H9 (cell line): ENCODE data around the gene ETFB. TPM values are rescaled to one million over a fixed set of nuclear protein-coding genes. Genes with fewer than 3 reads are reported as not detected.

Source experiments
- DNase-seq: peaks from one replicate; pipeline ENCODE4 v3.0.0-alpha.2; 2017
- H2AFZ ChIP-seq: one replicate; pipeline ENCODE4 v1.6.1; 2013; ENCODE audit warnings: mild to moderate bottlenecking, low read length, control low read depth, moderate library complexity
- H2AK5ac ChIP-seq: 2 replicates; pipeline ENCODE4 v1.6.1; 2013; ENCODE audit warnings: low read length, control low read depth, mixed read lengths; ENCODE audit not compliant: insufficient read length
- H2BK120ac ChIP-seq: one replicate; pipeline ENCODE4 v1.6.1; 2013; ENCODE audit warnings: low read depth, mild to moderate bottlenecking, low read length, control low read depth, inconsistent platforms; ENCODE audit not compliant: poor library complexity, severe bottlenecking
- H2BK12ac ChIP-seq: 2 replicates; pipeline ENCODE4 v1.6.1; 2013; ENCODE audit warnings: low read length, control low read depth, mixed read lengths, low read depth; ENCODE audit not compliant: insufficient read length
- H2BK15ac ChIP-seq: 2 replicates; pipeline ENCODE4 v1.6.1; 2013; ENCODE audit warnings: low read depth, low read length, control low read depth
- H2BK20ac ChIP-seq: one replicate; pipeline ENCODE4 v1.6.1; 2013; ENCODE audit warnings: low read depth, mild to moderate bottlenecking, low read length, control low read depth, inconsistent platforms; ENCODE audit not compliant: poor library complexity, severe bottlenecking
- H2BK5ac ChIP-seq: 2 replicates; pipeline ENCODE4 v1.6.1; 2013; ENCODE audit warnings: low read length, control low read depth, mixed read lengths; ENCODE audit not compliant: insufficient read length
- H3K14ac ChIP-seq: 2 replicates; pipeline ENCODE4 v1.6.1; 2013; ENCODE audit warnings: low read length, control low read depth; ENCODE audit not compliant: insufficient read depth
- H3K18ac ChIP-seq: 2 replicates; pipeline ENCODE4 v1.6.1; 2013; ENCODE audit warnings: low read depth, mild to moderate bottlenecking, mixed read lengths, low read length, control low read depth; ENCODE audit not compliant: insufficient read length
- H3K23ac ChIP-seq: 2 replicates; pipeline ENCODE4 v1.6.1; 2013; ENCODE audit warnings: low read length, control low read depth, mixed read lengths, low read depth; ENCODE audit not compliant: insufficient read length
- H3K23me2 ChIP-seq: 2 replicates; pipeline ENCODE4 v1.6.1; 2013; ENCODE audit warnings: low read depth, mild to moderate bottlenecking, mixed read lengths, low read length, control low read depth; ENCODE audit not compliant: insufficient read length, poor library complexity, severe bottlenecking
- H3K27ac ChIP-seq: 2 replicates; pipeline ENCODE4 v1.5.1; 2013; ENCODE audit warnings: low read length, control low read depth, mixed read lengths, low read depth; ENCODE audit not compliant: insufficient read length
- H3K27me3 ChIP-seq: 2 replicates; pipeline ENCODE4 v1.6.1; 2013; ENCODE audit warnings: low read length, control low read depth, inconsistent platforms; ENCODE audit not compliant: insufficient read depth
- H3K4ac ChIP-seq: 2 replicates; pipeline ENCODE4 v1.6.1; 2013; ENCODE audit warnings: low read depth, mild to moderate bottlenecking, control low read depth, inconsistent platforms, low read length, moderate library complexity
- H3K4me1 ChIP-seq: 2 replicates; pipeline ENCODE4 v1.6.1; 2013; ENCODE audit warnings: low read length, control low read depth, inconsistent platforms; ENCODE audit not compliant: insufficient read depth
- H3K4me2 ChIP-seq: 2 replicates; pipeline ENCODE4 v1.6.1; 2013; ENCODE audit warnings: low read length, control low read depth, mixed read lengths; ENCODE audit not compliant: insufficient read length, insufficient read depth
- H3K56ac ChIP-seq: 2 replicates; pipeline ENCODE4 v1.6.1; 2013; ENCODE audit warnings: low read depth, mild to moderate bottlenecking, mixed read lengths, low read length, control low read depth; ENCODE audit not compliant: insufficient read length
- H3K79me1 ChIP-seq: 2 replicates; pipeline ENCODE4 v1.6.1; 2013; ENCODE audit warnings: low read depth, mild to moderate bottlenecking, moderate library complexity, low read length, control low read depth, inconsistent platforms; ENCODE audit not compliant: insufficient read depth, poor library complexity, severe bottlenecking
- H3K79me2 ChIP-seq: 2 replicates; pipeline ENCODE4 v1.6.1; 2013; ENCODE audit warnings: low read length, control low read depth, inconsistent platforms; ENCODE audit not compliant: insufficient read depth
- H3K9ac ChIP-seq: 2 replicates; pipeline ENCODE4 v1.6.1; 2013; ENCODE audit warnings: low read length, control low read depth, mixed read lengths; ENCODE audit not compliant: insufficient read length; ENCODE audit errors: extremely low read depth
- H3K9me3 ChIP-seq: one replicate; pipeline ENCODE4 v1.6.1; 2013; ENCODE audit warnings: low read depth, low read length, inconsistent platforms; ENCODE audit not compliant: control insufficient read depth
- H3T11ph ChIP-seq: one replicate; pipeline ENCODE4 v1.6.1; 2013; ENCODE audit warnings: mild to moderate bottlenecking, low read length, control low read depth, inconsistent platforms
- H4K20me1 ChIP-seq: one replicate; pipeline ENCODE4 v1.6.1; 2013; ENCODE audit not compliant: control insufficient read depth, insufficient read length, insufficient read depth
- H4K5ac ChIP-seq: 2 replicates; pipeline ENCODE4 v1.6.1; 2013; ENCODE audit warnings: low read depth, mild to moderate bottlenecking, mixed read lengths, low read length, control low read depth; ENCODE audit not compliant: insufficient read length
- H4K8ac ChIP-seq: replicated peaks from 2 replicates; pipeline ENCODE4 v1.6.1; 2013; ENCODE audit warnings: low read length, control low read depth, mixed read lengths, low read depth; ENCODE audit not compliant: insufficient read length
- H4K91ac ChIP-seq: 2 replicates; pipeline ENCODE4 v1.6.1; 2013; ENCODE audit warnings: low read depth, mild to moderate bottlenecking, moderate library complexity, mixed read lengths, low read length, control low read depth; ENCODE audit not compliant: insufficient read length
- H3K27ac Mint-ChIP-seq, 3 experiments: 2 replicates in 2 of 3; 3 replicates in 1 of 3; pipeline ENCODE4 v1.8.0; 2020 to 2021; ENCODE audit warnings: mixed read lengths in 3 of 3, mild to moderate bottlenecking in 1 of 3, moderate library complexity in 1 of 3
- H3K27me3 Mint-ChIP-seq: 2 replicates; pipeline ENCODE4 v1.8.0; 2021; ENCODE audit warnings: low read depth, mild to moderate bottlenecking, moderate library complexity, mixed read lengths
- H3K36me3 Mint-ChIP-seq, 3 experiments: 2 replicates in 2 of 3; 3 replicates in 1 of 3; pipeline ENCODE4 v1.8.0; 2020 to 2021; ENCODE audit warnings: low read depth in 3 of 3, mixed read lengths in 3 of 3; ENCODE audit not compliant: insufficient read depth in 1 of 3
- H3K4me1 Mint-ChIP-seq, 2 experiments: 2 replicates each; pipeline ENCODE4 v1.8.0; 2020; ENCODE audit warnings: mixed read lengths in 2 of 2
- H3K4me3 Mint-ChIP-seq, 2 experiments: 2 replicates in 1 of 2; 3 replicates in 1 of 2; pipeline ENCODE4 v1.8.0; 2020 to 2021; ENCODE audit warnings: mild to moderate bottlenecking in 2 of 2, mixed read lengths in 2 of 2, moderate library complexity in 1 of 2
- H3K9me3 Mint-ChIP-seq, 2 experiments: 2 replicates in 1 of 2; 3 replicates in 1 of 2; pipeline ENCODE4 v1.8.0; 2020; ENCODE audit warnings: mild to moderate bottlenecking in 2 of 2, mixed read lengths in 2 of 2, moderate library complexity in 1 of 2
- CTCF ChIP-seq: fragments of 200-600 bp; sonication (generic); conservative IDR thresholded peaks from 3 replicates; pipeline ENCODE4 v1.8.0; 2021; ENCODE audit warnings: antibody characterized with exemption, mild to moderate bottlenecking
- WGBS: extraction: QIAGEN DNeasy Blood & Tissue Kit; methylation state at CpG from one replicate; pipeline ENCODE4 v1.1.7; 2013; ENCODE audit warnings: missing lambda C conversion rate, low lambda C conversion rate, mixed read lengths; ENCODE audit not compliant: insufficient read length; ENCODE audit errors: extremely low coverage; 5-methylcytosine and 5-hydroxymethylcytosine counted together
- total RNA-seq: library from RNA; stranded (reverse); gene quantifications from 2 replicates; pipeline ENCODE4 v1.2.1, GENCODE V29; 2021

Gene ETFB
- total RNA-seq, 1 experiment from 2014 or later: 49.4 TPM

- H3K56ac ChIP-seq: no peak overlapping the region
- H3K9me3 ChIP-seq: no peaks in the 10 kb centered on the region
- no peak overlapping the region for H3K14ac ChIP-seq
- no peak for TF ChIP-seq CTCF
- Mint-ChIP-seq H3K36me3 (no peaks in the 10 kb centered on the region), H3K4me1 (peaks cover 25 to 26% of the 10 kb centered on the region in 2 experiments), H3K27ac (peak overlapping the region in 1 of 3 experiments; percentile 84; a peak in 1 of 7 replicates), H3K4me3 (no peak overlapping the region), H3K27me3 (no peaks in the 10 kb centered on the region), H3K9me3 (no peaks in the 10 kb centered on the region)
- H4K5ac ChIP-seq: no peak overlapping the region
- H2BK20ac ChIP-seq: no peak overlapping the region
- H3K27ac ChIP-seq: no peak overlapping the region
- no peak overlapping the region for H4K8ac ChIP-seq
- no peaks in the 10 kb centered on the region for H4K20me1 ChIP-seq
- H3K23ac ChIP-seq: no peak overlapping the region
- H2BK15ac ChIP-seq: no peak overlapping the region
- no peak overlapping the region for H3K9ac ChIP-seq
- H3K18ac ChIP-seq: no peak overlapping the region
- no peaks in the 10 kb centered on the region for H3K4me1 ChIP-seq
- no peak overlapping the region for H3K4ac ChIP-seq
- no peak overlapping the region for H2BK120ac ChIP-seq
- H3T11ph ChIP-seq: no peak overlapping the region
- no peak overlapping the region for H4K91ac ChIP-seq
- no peak overlapping the region for H2BK12ac ChIP-seq
- no CpG with 5 or more reads among the region's 4 CpGs for WGBS
- no peak overlapping the region for H3K4me2 ChIP-seq
- H3K79me2 ChIP-seq: no peaks in the 10 kb centered on the region
- no peak overlapping the region for H2AK5ac ChIP-seq
- H2BK5ac ChIP-seq: no peak overlapping the region
- no peaks in the 10 kb centered on the region for H3K79me1 ChIP-seq
- DNase-seq: no peak
- no peak overlapping the region for H2AFZ ChIP-seq
- H3K23me2 ChIP-seq: no peaks in the 10 kb centered on the region
- H3K27me3 ChIP-seq: no peaks in the 10 kb centered on the region
Observed at GRCh38 chr19:51359294-51359693, 6.9 kb downstream of the ETFB start.
